ENCODE data around the gene DYRK3.

The DYRK3 gene

DNA sequence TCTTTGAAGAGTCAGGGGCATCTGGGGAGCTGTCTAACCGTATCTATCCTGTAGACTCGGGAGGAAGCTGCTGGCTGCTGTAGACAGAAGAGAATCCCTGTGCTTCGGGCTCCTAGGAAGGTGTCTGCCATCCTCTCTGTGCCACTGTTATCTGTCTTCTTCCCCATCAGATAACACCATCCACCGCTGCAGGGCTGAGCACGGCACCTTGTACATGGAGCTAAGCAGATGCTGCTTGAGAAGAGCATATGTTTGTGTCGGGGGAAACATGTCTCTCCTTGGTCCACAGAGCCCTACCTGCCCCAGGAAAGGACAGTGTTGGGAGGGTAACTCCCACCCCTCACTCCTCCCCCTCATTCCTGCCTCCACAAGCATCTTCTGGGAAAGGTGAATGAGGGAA lies 48.0 kb downstream of the DYRK3 start:
- no peak for DNase-seq (ENCODE audit: low read depth, low spot score)

DNA sequence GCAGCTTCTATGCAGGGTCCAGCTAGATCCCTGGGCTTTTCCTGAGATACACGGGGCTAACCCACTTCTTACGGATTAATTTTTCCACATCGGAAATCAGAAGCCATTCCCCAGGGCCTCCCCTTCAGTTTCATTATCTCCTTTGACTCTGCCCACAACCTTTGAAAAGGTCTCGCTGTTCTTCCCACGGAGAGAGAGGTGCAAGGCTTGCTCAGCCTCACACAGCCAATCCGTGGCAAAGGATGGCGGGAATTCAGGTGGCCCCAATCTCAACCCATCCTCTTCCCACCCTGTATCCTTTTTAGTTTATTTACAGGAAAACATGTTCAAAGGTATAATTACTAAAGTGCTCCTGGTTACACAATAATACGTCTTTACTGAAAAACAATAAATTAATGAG lies 48.7 kb downstream of the DYRK3 start:
- no peak for DNase-seq (ENCODE audit: low read depth, low spot score)

DNA sequence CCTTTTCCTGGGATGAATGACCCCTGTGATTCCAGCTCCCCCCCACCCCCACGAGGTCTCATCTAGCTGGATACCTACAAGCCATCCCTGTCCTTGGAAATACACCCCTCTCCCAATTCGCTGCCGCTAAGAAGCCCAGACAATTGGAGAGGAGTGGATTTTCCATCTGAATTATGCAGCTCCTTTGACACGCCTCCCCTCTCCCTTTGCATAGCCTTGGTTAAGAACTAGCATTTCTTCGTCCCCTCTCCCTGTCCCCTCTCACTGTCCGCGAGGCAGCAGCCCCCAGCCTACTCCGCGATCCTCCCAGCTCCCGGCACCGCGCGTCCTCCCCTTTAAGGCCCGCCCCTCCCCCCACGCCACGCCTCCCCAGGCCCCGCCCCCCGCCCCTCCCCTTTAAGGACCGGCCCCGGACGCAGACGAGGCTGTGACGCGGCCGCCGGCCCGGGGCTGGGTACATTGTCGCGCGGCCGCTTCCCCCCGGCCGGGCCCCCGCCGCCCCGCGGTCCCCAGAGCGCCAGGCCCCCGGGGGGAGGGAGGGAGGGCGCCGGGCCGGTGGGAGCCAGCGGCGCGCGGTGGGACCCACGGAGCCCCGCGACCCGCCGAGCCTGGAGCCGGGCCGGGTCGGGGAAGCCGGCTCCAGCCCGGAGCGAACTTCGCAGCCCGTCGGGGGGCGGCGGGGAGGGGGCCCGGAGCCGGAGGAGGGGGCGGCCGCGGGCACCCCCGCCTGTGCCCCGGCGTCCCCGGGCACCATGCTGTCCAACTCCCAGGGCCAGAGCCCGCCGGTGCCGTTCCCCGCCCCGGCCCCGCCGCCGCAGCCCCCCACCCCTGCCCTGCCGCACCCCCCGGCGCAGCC lies 49.4 kb downstream of the DYRK3 start, which contains the start of gene MAPKAPK2:
TSS of gene MAPKAPK2 (plus strand) at position 428 of the 856 bp plus-strand sequence. CDS start at position 753, 325 bp downstream.
- DNase-seq (ENCODE audit: low read depth, low spot score), result peak; percentile 63

DNA sequence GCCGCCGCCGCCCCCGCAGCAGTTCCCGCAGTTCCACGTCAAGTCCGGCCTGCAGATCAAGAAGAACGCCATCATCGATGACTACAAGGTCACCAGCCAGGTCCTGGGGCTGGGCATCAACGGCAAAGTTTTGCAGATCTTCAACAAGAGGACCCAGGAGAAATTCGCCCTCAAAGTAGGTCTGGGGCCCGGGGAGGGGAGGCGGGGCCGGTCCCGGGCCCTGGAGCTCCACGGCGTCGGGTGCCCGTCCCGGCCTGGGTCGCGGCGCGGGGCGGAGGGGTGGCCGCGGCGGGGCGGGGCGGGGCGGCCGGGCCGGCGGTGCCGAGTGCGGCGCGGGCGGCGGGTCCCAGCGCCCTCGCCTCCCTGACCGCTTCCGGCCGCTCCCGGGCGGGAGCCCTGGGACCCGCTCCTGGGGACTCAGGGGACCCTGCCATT lies 50.0 kb downstream of the DYRK3 start:
- DNase-seq (ENCODE audit: low read depth, low spot score), result no peak

DNA sequence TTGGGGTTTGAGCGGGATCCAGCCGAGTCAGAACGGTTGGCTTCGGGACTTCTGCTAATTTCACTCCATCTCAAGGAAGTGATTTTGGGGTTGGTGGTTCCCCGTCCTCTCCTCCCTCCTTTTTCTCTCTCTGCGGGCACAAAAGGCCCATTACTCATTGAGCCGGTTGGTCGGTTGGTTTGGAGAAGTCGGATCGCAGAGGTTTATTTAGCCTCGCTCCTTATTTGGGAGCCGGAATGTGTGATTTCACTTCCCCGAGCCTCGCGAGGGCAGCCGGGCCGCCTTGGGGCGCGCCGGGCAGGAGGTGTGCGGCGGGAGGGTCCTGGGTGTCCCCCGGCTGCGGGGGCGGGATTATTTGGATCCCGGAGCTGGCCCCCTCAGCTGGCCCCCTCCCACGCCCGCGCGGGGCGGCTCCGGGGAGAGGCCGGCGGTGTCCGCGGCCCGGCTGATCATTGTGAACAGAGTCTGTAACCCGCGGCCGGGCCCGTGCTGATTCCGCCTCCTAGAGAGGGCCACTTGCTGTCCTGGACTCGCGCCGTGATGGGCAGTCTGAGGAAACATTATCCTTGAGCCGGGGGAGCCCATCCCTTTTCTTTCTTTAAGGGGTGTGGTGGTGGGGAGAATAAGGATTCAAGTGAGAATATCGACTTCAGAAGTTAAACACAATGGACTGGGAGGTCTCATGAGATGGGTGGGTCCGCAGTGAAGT lies 50.6 kb downstream of the DYRK3 start:
- DNase-seq (ENCODE audit: low read depth, low spot score), result no peak

DNA sequence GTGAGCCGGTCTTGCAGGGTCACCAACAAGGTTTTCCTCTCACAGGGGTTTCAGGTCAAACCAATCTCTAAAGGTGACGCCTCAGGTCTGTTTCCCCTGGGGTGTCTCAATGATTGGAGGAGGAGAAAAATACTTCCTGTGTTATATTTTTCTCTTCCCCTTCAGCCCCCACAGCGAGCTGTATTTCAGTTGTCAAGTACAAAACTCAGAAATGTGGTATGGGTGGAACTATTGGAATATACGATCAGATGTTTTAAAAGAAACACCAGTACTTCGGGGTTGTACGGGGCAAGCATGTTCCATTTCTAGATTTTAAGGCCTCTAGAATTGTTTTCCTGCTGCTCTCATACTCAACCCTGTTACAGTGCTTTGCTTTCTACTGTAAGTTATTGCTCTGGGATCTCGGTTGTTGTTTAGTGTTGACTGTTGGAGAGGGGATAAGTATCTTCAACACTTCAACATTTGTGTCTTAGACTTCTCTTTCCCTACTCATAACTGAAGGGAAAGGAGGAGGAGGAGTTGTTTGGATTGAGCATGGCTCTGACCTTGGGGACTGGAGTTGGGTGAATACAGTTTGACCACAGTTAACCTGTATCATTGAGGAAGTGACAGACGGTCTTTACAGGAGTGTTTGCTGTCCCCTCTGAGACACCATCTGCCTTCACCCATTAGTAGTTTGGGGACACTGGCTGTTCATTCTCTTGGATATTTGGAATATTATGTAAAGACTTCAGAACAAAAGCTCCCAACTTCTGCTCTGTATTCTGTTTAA lies 51.3 kb downstream of the DYRK3 start:
- no peak for DNase-seq (ENCODE audit: low read depth, low spot score)

DNA sequence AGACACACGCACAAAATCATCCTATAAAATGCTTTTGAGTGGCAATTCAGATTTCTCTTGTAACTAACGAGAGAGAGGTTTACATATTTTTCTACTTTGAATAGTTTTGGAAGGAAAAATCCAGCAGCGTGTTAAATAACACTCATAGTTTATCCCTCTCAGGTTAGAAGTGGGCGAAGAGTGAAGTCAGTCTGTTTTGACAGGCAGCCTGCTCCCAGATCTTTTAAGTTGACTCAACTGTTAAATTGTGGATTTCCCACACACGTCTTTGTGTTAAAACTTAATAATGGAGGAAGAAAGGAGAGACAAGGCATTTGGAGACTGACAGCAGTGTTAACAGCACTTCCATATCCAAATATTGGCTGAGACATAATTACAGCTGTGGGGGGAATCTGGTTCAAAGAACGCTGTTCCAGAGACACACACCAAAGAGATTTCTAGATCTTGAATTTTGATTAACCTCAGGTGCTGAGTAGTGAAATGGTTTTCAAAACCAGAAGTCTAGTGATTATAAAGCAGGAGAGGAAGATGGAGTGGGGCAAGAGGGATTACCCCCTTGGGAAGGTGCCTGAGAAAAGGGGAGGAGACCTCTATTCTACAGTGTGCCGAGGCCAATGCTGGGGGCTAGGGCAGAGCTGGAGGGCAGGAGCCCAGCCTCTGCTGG lies 52.0 kb downstream of the DYRK3 start:
- DNase-seq (ENCODE audit: low read depth, low spot score), result no peak

DNA sequence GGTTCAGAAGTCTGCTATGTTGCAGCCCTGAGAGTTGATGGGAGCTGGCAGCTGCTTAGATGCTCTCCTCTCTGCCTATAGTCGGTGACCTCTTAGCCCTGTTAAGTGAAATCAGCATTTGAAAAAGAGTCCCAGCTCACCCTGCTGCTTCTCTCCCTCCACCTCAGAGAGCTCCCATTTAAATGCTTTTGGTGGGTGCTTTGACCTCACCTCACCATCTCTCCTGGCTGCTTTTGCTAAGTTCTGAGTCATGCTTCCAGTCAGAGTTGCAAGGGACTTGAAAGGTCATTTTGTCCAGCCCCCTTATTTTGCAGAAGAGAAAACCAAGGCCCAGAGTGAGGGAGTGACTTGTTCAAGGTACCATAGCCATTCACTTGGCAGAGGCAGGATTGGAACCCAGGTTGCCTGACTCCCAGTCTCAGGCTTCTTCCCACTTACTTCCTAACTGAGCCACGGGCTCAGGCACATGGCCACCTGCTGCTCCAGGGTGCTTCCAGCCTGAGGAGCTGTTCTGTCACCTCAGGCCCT lies 52.6 kb downstream of the DYRK3 start:
- no peak for DNase-seq (ENCODE audit: low read depth, low spot score)

DNA sequence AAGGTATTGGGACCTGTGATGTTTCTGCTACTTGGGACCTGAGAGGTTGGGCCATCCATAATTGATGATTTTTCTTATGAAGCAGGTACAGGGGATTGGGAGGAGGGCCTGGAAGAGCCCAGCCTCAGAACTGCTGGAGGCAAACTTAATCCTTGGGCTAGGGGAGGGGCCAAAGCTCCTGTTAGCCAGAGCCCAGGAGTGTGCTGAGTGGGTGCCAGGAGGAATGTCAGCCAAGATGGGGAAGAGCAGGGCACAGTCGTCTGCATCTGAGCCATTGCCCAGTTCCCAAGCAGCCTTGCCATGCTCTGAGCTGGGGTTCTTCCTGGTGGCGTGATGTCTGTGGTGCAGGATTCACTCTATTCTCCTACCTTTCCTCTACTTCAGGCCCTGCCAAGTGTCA lies 55.2 kb downstream of the DYRK3 start:
- DNase-seq (ENCODE audit: low read depth, low spot score), result no peak

DNA sequence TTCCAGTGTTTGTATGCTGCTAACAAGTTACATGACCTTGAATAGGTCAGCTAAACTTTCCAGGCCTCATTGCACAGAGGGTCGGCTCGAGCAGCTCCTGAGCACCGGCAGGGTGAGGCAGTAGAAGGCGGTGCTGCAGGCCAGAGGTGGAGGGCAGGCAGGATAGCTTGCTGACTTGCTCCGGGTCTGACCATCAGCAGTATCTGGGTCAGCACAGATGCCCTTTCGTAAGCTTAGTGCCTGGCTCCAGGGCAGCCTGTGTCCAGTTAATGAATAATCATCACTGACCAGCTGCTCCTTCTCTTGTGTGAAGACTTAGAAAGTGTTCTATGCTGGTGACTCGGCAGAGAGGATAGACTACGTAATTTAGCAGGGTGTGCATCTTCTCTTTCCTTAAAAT lies 56.3 kb downstream of the DYRK3 start:
- DNase-seq (ENCODE audit: low read depth, low spot score), result no peak

DNA sequence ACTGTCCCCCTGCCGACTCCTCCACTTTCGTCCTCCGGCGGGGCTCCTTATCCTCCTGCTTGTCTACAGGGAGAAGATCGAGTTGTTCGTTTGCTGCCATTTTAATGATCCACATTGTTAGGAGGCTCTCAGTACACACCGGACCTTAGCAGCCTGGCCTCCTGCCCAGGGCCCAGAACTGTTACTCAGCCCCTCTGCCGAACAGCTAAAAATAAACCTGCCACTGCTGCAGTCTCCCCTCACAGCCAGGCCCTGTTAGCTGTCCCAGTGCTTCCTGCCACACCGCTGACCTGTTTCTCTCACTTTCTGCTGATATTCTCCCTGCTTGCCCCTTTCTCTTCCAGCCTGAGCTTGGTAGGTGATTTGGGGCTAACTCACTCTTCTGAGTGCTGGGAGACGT lies 57.7 kb downstream of the DYRK3 start:
- no peak for DNase-seq (ENCODE audit: low read depth, low spot score)

DNA sequence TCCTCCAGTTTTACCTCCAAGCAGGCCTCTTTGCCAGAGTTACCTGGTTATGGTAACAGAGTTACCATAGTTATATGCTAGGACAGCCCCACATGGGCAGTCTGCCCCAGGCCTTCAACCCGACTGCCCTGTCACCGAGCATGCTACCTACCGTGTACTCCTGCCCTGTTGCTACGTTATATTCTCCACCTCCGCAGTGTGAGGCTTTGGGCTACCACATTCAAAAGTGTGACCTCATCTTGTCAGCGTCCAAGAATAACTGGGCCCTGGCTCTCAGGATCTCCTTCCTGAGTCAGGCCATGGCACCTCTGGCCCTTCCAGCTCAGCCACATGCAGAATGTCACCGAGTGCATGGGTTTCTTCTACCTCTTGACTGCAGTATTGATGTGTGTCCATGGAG lies 58.3 kb downstream of the DYRK3 start:
- no peak for DNase-seq (ENCODE audit: low read depth, low spot score)

DNA sequence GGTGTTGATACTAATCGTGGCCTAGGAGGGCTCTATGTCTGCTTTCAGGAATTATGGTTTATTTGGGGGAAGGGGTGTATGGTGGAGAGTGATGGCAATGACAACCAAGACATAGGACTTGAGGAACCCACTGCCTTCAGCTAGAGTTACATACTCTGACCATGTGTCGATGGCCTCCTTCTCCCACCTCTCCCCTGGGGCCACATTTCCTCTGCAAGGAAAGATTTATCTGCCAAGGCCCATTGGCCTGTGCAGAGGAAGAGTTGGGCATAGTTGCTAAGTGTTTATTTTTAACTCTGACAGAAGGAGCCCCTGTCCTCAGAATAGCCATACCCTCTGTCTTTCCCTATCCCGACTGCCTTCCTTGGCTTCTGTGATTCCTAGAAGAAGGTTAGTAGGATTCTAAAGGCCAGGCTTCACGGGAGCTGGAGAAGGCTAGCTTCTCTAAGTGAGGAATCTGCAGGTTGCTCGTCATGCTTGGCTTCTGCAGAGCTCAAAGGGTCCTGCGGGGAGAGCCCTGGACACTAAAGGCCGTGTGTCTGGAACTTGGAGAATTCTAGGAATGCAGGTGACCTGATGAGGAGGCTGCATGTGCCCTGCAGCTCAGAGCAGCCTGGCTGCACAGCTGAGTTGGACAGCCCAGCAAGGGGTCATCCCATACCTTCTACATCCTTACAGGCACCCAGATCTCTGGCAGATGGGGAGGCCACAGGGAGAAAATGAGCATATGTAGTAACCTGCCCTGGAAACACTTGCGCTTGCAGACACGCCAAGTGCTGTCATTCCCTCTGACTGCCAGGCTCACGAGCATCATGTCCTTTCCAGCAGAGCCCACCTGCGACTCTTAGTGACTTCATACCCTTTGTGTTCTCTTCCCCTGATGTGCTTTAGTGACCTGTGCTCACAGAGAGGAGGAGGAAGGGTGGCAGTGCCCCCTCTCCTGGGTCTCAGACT lies 59.1 kb downstream of the DYRK3 start:
- no peak for DNase-seq (ENCODE audit: low read depth, low spot score)

DNA sequence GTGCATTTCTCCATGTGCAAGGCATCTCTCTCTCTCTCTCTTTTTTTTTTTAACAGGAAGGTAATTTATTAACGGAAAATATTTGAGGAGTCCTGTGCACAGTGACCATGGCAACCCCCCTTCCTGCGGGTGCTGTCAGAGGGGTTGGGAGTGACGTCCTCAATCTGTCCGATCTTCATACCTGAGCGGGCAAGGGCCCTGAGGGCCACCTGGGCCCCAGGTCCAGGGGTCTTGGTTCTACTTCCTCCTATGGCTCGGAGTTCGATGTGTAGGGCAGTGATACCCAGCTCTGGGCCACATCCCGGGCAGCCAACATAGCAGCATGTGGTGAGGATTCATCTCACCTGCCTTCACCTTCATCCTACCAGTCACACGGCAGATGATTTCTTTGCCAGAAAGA lies 60.4 kb downstream of the DYRK3 start:
- DNase-seq (ENCODE audit: low read depth, low spot score), result no peak

DNA sequence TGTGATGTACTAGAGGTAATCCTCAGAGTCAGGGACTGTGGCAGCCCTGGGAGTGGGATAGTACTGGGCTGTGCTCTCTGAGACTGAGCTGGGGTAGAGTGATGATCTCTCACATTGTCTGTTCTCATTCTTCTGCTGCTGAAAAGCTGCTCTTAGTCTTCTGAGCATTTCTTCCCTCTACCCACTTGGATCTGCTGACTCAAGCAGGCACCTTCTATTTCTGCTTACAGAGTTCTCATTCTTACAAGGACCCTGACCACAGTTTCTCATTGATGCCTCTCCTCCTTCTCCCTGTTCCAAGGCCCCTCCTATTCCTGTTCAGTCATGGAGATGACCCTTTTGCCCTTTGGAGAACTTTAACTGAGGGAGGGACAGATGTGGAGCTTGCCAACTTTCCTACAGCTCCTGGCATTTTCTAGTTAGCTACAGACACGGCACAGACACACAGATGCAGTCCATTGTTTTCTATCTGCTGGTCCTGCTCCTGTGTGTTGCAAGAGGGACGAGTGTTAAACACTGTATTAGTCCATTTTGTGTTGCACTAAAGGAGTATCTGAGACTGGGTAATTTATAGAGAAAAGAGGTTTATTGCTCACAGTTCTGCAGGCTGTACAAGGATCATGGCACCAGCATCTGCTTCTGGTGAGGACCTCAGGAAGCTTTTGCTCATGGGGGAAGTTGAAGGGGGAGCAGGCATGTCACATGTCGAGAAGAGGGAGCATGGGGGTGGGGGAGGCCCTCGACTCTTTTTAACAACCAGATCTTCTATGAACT lies 61.7 kb downstream of the DYRK3 start:
- DNase-seq (ENCODE audit: low read depth, low spot score), result no peak

DNA sequence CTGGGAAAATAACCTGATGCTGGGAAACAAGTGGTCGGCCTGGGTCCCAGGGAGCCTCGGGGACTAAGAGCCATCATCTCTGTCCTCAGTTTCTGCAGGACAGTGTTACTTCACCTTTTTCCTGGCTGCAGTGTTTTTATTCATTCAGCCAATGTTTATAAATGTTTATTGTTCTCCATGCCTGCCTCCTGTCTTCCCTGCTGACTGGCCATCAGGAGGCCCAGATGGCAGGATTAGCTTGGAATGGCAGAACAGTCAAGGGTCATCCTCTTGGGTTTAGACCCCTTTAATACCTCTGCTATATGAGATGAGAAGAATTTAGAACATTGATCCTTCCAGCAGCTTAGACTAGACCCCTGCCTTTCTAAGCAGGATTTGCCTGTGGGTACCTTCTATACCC lies 62.7 kb downstream of the DYRK3 start:
- DNase-seq (ENCODE audit: low read depth, low spot score), result no peak
